GM18858 (cell line): ENCODE measurements around the gene ACTN4.

ENCODE experiments used
- ATAC-seq: cut with Tn5 transposase; IDR thresholded peaks from one replicate; pipeline ENCODE4 v1.9.1; 2021; ENCODE audit not compliant: unreplicated experiment

ACTN4 gene

GRCh38 chr19:38676878-38677646 is 29.6 kb downstream of the ACTN4 start:
- no peak for ATAC-seq

GRCh38 chr19:38678217-38678890 is 30.9 kb downstream of the ACTN4 start:
- no peak for ATAC-seq

GRCh38 chr19:38678891-38679494 is 31.5 kb downstream of the ACTN4 start:
- no peak for ATAC-seq

- no peak for ATAC-seq
These were observed 32.4 kb downstream of the ACTN4 start for GRCh38 chr19:38679839-38680238.

GRCh38 chr19:38682195-38682867 is 34.9 kb downstream of the ACTN4 start:
- no peak for ATAC-seq

GRCh38 chr19:38682872-38683392 is 35.5 kb downstream of the ACTN4 start:
- no peak for ATAC-seq

- no peak for ATAC-seq
These were observed 36.1 kb downstream of the ACTN4 start for GRCh38 chr19:38683393-38684077.

GRCh38 chr19:38684078-38684861 is 36.8 kb downstream of the ACTN4 start:
- no peak for ATAC-seq

GRCh38 chr19:38684862-38685665 is 37.6 kb downstream of the ACTN4 start:
- ATAC-seq, result no peak

- ATAC-seq, result no peak
These were observed 38.4 kb downstream of the ACTN4 start for GRCh38 chr19:38685666-38686529.

- no peak for ATAC-seq
These were observed 39.1 kb downstream of the ACTN4 start for GRCh38 chr19:38686530-38686888.

- no peak for ATAC-seq
These were observed 40.5 kb downstream of the ACTN4 start for GRCh38 chr19:38687837-38688378.

- no peak for ATAC-seq
These were observed 42.7 kb downstream of the ACTN4 start for GRCh38 chr19:38690146-38690545.

GRCh38 chr19:38690832-38691231 is 43.4 kb downstream of the ACTN4 start:
- no peak for ATAC-seq

- ATAC-seq, result no peak
These were observed 44.5 kb downstream of the ACTN4 start for GRCh38 chr19:38691938-38692457.

- ATAC-seq, result no peak
These were observed 45.3 kb downstream of the ACTN4 start for GRCh38 chr19:38692458-38693379.
